Effector memory CD8-positive, alpha-beta T cell (primary cell): Measurements from ENCODE around the gene ABCC6.
A peak's percentile ranks its signal among the peaks of the same experiment; 100 is the strongest.
"Not testable (repeated sequence)": the region's sequence is repeated elsewhere in the genome, so short reads cannot be mapped to it uniquely, and the experiment has no call there.

Experiments used
- ATAC-seq: fragments of 150-1000 bp; cut with Tn5 transposase; replicated peaks from 2 replicates; pipeline ENCODE4 v1.10.0; 2021; ENCODE audit warnings: mild to moderate bottlenecking, moderate library complexity
- DNase-seq, 3 experiments: peaks; one replicate each; pipeline ENCODE4 v3.0.0; 2021
- H3K27ac Mint-ChIP-seq, 2 donors: one replicate each; pipeline ENCODE4 v1.8.0; 2022; ENCODE audit warnings: mild to moderate bottlenecking in 2 of 2, mixed read lengths in 2 of 2, moderate library complexity in 2 of 2
- H3K27me3 Mint-ChIP-seq, 2 donors: one replicate each; pipeline ENCODE4 v1.8.0; 2022; ENCODE audit warnings: mixed read lengths in 2 of 2
- H3K36me3 Mint-ChIP-seq: one replicate; pipeline ENCODE4 v1.8.0; 2022; ENCODE audit warnings: mild to moderate bottlenecking, moderate library complexity, mixed read lengths; ENCODE audit not compliant: insufficient read depth
- H3K4me1 Mint-ChIP-seq, 2 donors: one replicate each; pipeline ENCODE4 v1.8.0; 2022; ENCODE audit warnings: low read depth in 2 of 2, mixed read lengths in 2 of 2
- H3K4me3 Mint-ChIP-seq, 2 donors: one replicate each; pipeline ENCODE4 v1.8.0; 2022; ENCODE audit warnings: mild to moderate bottlenecking in 2 of 2, mixed read lengths in 2 of 2, moderate library complexity in 2 of 2
- H3K9me3 Mint-ChIP-seq, 2 donors: one replicate each; pipeline ENCODE4 v1.8.0; 2022; ENCODE audit warnings: mixed read lengths in 2 of 2

ABCC6 gene

GRCh38 chr16:16158082-16158658 lies 65.1 kb downstream of the ABCC6 start:
- Mint-ChIP-seq H3K9me3 (peaks cover 0 to 4% of the 10 kb centered on the region in 2 donors), H3K4me1 (peaks cover 0 to 2% of the 10 kb centered on the region in 2 donors), H3K36me3 (peaks cover 4% of the 10 kb centered on the region), H3K4me3 (no peak overlapping the region), H3K27me3 (peaks cover 24 to 30% of the 10 kb centered on the region in 2 donors), H3K27ac (no peak overlapping the region)
- DNase-seq (no peak), ATAC-seq (no peak)

DNA sequence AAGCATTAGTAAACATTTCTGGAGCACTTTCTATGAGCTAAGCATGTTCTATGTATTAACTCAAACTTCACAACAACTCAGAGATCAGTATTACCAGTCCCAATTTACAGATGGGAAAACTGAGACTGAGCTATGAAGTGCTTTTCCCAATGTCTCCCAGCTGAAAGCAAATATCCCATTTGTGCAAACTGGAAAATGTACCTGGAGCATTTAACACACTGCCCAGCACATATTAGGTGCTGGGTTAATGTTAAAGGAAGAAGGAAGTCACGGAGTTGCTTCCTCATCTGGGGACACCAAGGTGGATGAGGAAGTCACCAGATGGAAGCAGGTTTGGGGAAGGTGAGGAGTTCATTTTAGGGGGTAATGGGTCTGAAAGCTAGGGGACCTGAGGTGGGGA lies 66.1 kb downstream of the ABCC6 start:
- no peak for ATAC-seq
- no peak for DNase-seq
- peaks cover 14 to 20% of the 10 kb centered on the region in 2 donors for H3K27me3 Mint-ChIP-seq
- no peak overlapping the region for H3K4me3 Mint-ChIP-seq
- peaks cover 0 to 4% of the 10 kb centered on the region in 2 donors for H3K9me3 Mint-ChIP-seq
- peaks cover 0 to 2% of the 10 kb centered on the region in 2 donors for H3K4me1 Mint-ChIP-seq
- no peak overlapping the region for H3K27ac Mint-ChIP-seq
- peaks cover 4% of the 10 kb centered on the region for H3K36me3 Mint-ChIP-seq

DNA sequence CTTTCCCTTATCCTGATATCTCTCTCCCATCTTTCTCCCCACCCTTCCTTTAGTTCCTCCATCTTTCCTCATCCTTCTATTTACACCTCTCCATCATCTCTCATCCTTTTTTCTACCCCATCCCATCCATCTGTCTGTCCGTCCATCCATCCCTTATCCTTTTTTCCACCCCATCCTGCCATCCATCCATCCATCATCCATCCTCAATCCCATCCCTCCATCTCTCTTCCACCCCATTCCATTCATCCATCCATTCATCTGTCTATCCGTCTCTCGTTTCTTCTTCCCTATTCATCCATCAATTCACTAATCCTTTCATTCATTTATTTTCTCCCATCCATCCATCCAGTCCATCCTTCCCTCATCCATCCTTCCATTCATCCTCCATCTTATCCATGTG lies 68.1 kb downstream of the ABCC6 start:
- no peak for DNase-seq
- Mint-ChIP-seq H3K36me3 (peaks cover 11% of the 10 kb centered on the region), H3K4me3 (no peak overlapping the region), H3K27ac (no peak overlapping the region), H3K27me3 (peaks cover 6 to 8% of the 10 kb centered on the region in 2 donors), H3K9me3 (peaks cover 0 to 4% of the 10 kb centered on the region in 2 donors), H3K4me1 (peaks cover 0 to 2% of the 10 kb centered on the region in 2 donors)
- no peak for ATAC-seq

DNA sequence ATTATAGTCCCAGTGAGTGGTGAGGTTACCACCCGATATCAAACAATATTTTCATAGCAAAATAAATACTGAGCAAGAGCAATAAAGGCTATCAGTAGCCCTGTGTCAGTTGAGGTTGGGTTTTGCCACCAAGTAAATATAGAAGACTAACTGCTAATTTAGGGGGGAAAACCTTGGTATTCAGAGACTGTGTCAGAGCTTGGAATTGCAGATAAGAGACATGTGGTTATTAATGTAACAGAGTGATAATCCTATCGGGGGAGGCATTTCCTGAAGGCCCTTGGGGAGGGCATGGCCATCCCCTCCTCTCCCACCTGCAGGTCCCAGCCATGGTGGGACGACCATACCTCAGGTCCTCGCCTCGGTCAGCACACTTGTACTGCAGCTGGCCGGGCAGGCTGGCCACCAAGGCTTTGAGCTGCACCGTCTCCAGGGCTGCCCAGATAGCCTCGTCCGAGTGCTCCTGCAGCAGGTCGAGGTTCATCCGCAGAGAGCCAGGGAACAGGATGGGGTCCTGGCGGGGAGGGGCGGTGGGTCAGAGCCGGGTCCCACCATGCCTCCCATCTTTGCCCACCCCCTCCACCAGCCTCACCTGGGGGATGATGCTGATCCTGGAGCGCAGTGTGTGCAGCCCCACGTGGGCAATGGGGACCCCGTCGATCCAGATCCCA lies 68.9 kb downstream of the ABCC6 start:
- H3K4me1 Mint-ChIP-seq: peaks cover 0 to 2% of the 10 kb centered on the region in 2 donors
- H3K4me3 Mint-ChIP-seq: no peak overlapping the region
- H3K36me3 Mint-ChIP-seq: peaks cover 10% of the 10 kb centered on the region
- DNase-seq: no peak
- H3K27ac Mint-ChIP-seq: no peak overlapping the region
- peaks cover 0 to 4% of the 10 kb centered on the region in 2 donors for H3K9me3 Mint-ChIP-seq
- no peak for ATAC-seq
- peaks cover 6 to 8% of the 10 kb centered on the region in 2 donors for H3K27me3 Mint-ChIP-seq

DNA sequence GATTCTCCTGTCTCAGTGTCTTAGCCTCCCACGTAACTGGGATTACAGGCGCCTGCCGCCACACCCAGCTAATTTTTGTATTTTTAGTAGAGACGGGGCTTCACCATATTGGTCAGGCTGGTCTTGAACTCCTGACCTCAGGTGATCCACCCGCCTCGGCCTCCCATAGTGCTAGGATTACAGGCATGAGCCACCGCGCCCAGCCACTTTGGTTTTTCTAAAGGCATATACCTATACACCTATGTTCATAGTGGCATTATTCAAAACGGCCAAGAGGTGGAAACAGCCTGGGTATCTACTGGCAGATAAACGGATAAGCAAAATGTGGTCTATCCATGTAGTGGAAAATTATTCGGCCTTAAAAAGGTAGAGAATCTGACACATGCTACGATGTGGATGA lies 70.3 kb downstream of the ABCC6 start:
- DNase-seq, H3K27me3 Mint-ChIP-seq, ATAC-seq, H3K9me3 Mint-ChIP-seq, H3K4me3 Mint-ChIP-seq, H3K27ac Mint-ChIP-seq, H3K4me1 Mint-ChIP-seq: not testable (repeated sequence)
- peaks cover 13% of the 10 kb centered on the region for H3K36me3 Mint-ChIP-seq

DNA sequence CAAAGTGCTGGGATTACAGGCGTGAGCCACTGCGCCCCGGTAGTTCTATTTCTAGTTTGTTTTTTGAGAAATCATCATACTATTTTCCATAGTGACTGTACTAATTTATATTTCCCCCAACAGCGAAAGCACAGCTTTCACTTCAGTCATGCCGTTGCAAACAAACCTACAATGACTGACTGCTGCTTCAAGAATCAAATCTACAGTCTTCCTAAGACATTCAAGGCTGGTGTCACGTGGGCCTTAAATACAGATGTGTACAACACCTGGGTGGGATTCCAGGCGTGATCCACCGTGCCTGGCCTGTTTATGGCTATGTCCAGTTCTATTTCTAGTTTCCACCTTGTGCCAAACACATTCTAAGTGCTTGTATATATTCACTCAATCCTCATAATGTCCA lies 72.0 kb downstream of the ABCC6 start:
- DNase-seq (no peak), ATAC-seq (no peak)
- peak overlapping the region in 1 of 2 donors; percentile 33 for H3K27ac Mint-ChIP-seq

DNA sequence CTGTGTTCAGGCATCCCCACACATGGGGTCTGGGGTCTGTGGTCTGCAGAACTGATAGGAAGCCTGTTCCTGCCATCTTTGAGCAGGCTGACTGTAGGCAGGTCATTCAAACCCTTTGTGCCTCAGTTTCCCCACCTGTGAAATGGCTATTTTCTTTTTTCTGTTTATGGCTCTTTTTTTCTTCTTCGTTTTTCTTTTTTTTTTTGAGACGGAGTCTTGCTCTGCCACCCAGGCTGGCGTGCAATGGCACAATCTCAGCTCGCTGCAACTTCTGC lies 72.5 kb downstream of the ABCC6 start:
- DNase-seq (no peak), ATAC-seq (no peak)
- H3K27ac Mint-ChIP-seq: peak overlapping the region in 1 of 2 donors; percentile 33
- peaks cover 16% of the 10 kb centered on the region for H3K36me3 Mint-ChIP-seq
- H3K4me3 Mint-ChIP-seq: no peak overlapping the region
- no peaks in the 10 kb centered on the region for H3K9me3 Mint-ChIP-seq
- peaks cover 0 to 2% of the 10 kb centered on the region in 2 donors for H3K4me1 Mint-ChIP-seq
- peaks cover 6 to 8% of the 10 kb centered on the region in 2 donors for H3K27me3 Mint-ChIP-seq

More for the DNA sequence above, 72.0 kb downstream of the ABCC6 start:
- Mint-ChIP-seq H3K9me3 (no peaks in the 10 kb centered on the region), H3K27me3 (peaks cover 6 to 8% of the 10 kb centered on the region in 2 donors), H3K4me3 (no peak overlapping the region), H3K36me3 (peaks cover 16% of the 10 kb centered on the region), H3K4me1 (peaks cover 0 to 2% of the 10 kb centered on the region in 2 donors)

DNA sequence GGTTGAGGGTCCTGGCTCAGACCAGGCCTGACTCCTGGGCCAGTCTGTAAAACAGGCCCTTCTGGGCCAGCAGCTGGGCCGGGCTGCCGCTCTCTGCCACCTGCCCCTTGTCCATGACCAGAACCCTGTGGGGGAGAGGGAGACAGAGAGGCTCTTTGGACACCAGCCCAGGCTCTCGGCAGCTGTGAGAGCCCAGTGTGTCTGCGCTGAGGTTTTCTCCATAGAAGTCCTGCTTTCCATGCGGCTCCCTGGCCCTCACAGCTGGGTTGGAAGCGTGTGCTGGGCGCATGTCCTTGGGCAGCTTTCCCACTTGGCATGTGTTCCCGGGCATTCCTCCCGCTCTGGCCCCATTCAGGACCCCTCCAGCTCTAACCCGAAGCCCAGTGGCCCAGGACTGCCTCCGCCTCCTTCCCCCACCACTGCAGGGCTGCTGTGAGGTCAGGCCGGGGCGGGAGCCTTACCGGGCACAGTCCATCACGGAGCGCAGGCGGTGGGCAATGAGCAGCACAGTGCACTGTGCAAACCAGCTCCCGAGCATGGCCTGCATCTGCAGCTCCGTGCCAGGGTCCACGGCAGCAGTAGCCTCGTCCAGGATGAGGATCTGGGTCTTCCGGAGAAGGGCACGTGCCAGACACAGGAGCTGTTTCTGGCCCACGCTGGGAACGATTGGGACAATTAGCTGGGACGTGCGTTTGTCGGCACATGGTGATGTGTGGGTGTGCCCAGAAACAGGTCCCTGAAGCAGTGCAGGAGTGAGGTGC lies 73.0 kb downstream of the ABCC6 start:
- Mint-ChIP-seq H3K9me3 (no peaks in the 10 kb centered on the region), H3K36me3 (peaks cover 16% of the 10 kb centered on the region), H3K4me1 (peaks cover 0 to 2% of the 10 kb centered on the region in 2 donors), H3K4me3 (no peak overlapping the region), H3K27ac (no peak overlapping the region), H3K27me3 (peaks cover 5 to 6% of the 10 kb centered on the region in 2 donors)
- DNase-seq (no peak), ATAC-seq (no peak)

DNA sequence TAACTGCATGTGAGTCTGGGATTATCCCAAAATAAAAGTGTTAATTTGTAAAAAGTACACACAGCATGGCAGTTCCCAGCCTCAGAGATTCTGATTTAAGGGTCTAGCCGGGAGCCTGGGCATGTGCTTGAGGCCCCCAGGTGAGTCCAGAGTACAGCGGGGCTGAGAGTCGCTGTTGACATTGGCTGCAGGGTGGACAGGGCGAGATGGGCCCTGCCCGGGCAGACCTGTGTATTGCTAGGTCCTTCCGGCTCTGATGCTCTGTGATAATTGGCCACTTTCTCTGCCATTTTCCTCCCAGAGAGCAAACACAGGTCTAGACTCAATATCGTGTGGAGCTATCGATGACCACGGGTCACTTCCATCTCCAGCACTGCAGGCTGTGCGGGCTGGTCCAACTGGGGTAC lies 73.6 kb downstream of the ABCC6 start:
- peaks cover 16% of the 10 kb centered on the region for H3K36me3 Mint-ChIP-seq
- no peak for ATAC-seq
- H3K27me3 Mint-ChIP-seq: peaks cover 0 to 2% of the 10 kb centered on the region in 2 donors
- H3K4me3 Mint-ChIP-seq: no peak overlapping the region
- no peaks in the 10 kb centered on the region for H3K9me3 Mint-ChIP-seq
- H3K27ac Mint-ChIP-seq: no peak overlapping the region
- DNase-seq: no peak
- peaks cover 0 to 2% of the 10 kb centered on the region in 2 donors for H3K4me1 Mint-ChIP-seq

GRCh38 chr16:16148755-16149154 lies 74.5 kb downstream of the ABCC6 start:
- no peak for ATAC-seq
- Mint-ChIP-seq H3K4me3 (no peak overlapping the region), H3K27me3 (no peaks in the 10 kb centered on the region), H3K9me3 (no peaks in the 10 kb centered on the region), H3K27ac (no peak overlapping the region), H3K4me1 (peaks cover 0 to 2% of the 10 kb centered on the region in 2 donors), H3K36me3 (peaks cover 16% of the 10 kb centered on the region)
- DNase-seq: no peak

GRCh38 chr16:16148000-16148599 lies 75.2 kb downstream of the ABCC6 start:
- DNase-seq, H3K4me1 Mint-ChIP-seq, H3K4me3 Mint-ChIP-seq, H3K27ac Mint-ChIP-seq, H3K27me3 Mint-ChIP-seq, H3K9me3 Mint-ChIP-seq, ATAC-seq: not testable (repeated sequence)
- peaks cover 22% of the 10 kb centered on the region for H3K36me3 Mint-ChIP-seq

DNA sequence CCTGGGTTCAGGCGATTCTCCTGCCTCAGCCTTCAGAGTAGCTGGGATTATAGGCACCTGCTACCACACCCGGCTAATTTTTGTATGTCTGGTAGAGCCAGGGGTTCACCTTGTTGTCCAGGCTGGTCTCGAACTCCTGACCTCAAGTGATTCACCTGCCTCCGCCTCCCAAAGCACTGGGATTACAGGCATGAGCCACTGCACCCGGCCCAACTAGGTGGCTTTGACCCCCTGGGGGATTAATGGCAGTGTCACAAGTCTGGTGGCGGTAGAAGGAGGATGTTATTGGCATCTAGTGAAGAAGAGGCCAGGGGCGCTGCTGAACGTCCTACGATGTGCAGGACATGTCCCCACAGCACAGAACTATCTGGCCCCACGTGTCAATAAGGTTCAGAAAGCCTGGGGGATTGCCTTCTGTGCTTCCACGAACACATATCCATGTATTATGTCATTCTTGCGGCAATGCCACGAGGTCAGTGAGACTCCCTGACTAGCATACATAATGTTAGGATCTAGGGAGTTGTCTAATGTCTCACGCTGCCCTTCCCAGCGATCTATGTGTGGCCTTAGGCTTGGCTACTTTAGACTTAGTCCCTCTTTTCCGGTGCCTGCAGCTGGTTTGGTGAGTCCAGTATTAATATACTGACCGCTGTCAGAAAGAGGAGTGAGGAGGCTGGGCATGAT lies 75.8 kb downstream of the ABCC6 start:
- no peaks in the 10 kb centered on the region for H3K9me3 Mint-ChIP-seq
- peaks cover 0 to 2% of the 10 kb centered on the region in 2 donors for H3K4me1 Mint-ChIP-seq
- DNase-seq: no peak
- no peak for ATAC-seq
- no peaks in the 10 kb centered on the region for H3K27me3 Mint-ChIP-seq
- H3K4me3 Mint-ChIP-seq: no peak overlapping the region
- H3K36me3 Mint-ChIP-seq: peaks cover 26% of the 10 kb centered on the region
- no peak overlapping the region for H3K27ac Mint-ChIP-seq
